GM12892 (cell line): Measurements from ENCODE around the gene ATE1.
A peak's percentile ranks its signal among the peaks of the same experiment; 100 is the strongest.

Experiments
- DNase-seq: peaks from one replicate; pipeline ENCODE4 v3.0.0; 2011; ENCODE audit not compliant: insufficient read length
- FAIRE-seq: peaks from 2 replicates; lab custom pipeline; 2011; peaks lifted over from hg19 to GRCh38; lab: Jason Lieb, UNC
- POLR2A ChIP-seq: IDR thresholded peaks from 2 replicates; pipeline ENCODE4 v1.6.1; 2011; ENCODE audit warnings: low read depth, low read length, control low read depth
- POLR2AphosphoS5 ChIP-seq: IDR thresholded peaks from 2 replicates; pipeline ENCODE4 v1.6.1; 2011; ENCODE audit warnings: low read depth, low read length, control low read depth
- TAF1 ChIP-seq: IDR thresholded peaks from 2 replicates; pipeline ENCODE4 v1.6.1; 2011; ENCODE audit warnings: low read depth, mild to moderate bottlenecking, control low read depth, low read length, borderline replicate concordance

The ATE1 gene

GRCh38 chr10:121816197-121816596 is 111.6 kb downstream of the ATE1 start:
- no peak for DNase-seq
- no peak for FAIRE-seq
- no peak for TF ChIP-seq TAF1
- no peak for TF ChIP-seq POLR2AphosphoS5
- no peak for TF ChIP-seq POLR2A

- DNase-seq (no peak), FAIRE-seq (no peak)
- TF ChIP-seq POLR2AphosphoS5 (no peak), POLR2A (no peak), TAF1 (no peak)
Observed at GRCh38 chr10:121813857-121814256, 114.0 kb downstream of the ATE1 start.

GRCh38 chr10:121813211-121813815 is 114.5 kb downstream of the ATE1 start:
- TF ChIP-seq POLR2AphosphoS5: no peak
- no peak for TF ChIP-seq TAF1
- DNase-seq: no peak
- FAIRE-seq: no peak

- no peak for FAIRE-seq
- no peak for DNase-seq
- TF ChIP-seq POLR2A: no peak
- no peak for TF ChIP-seq TAF1
- no peak for TF ChIP-seq POLR2AphosphoS5
Observed at GRCh38 chr10:121812031-121812430, 115.8 kb downstream of the ATE1 start.

GRCh38 chr10:121811386-121811785 is 116.4 kb downstream of the ATE1 start:
- no peak for DNase-seq
- TF ChIP-seq POLR2A (no peak), TAF1 (no peak), POLR2AphosphoS5 (no peak)
- FAIRE-seq: no peak

GRCh38 chr10:121808835-121809234 is 119.0 kb downstream of the ATE1 start:
- peak; percentile 14 for FAIRE-seq
- TF ChIP-seq TAF1 (no peak), POLR2A (no peak), POLR2AphosphoS5 (no peak)
- no peak for DNase-seq

GRCh38 chr10:121804460-121804859 is 123.4 kb downstream of the ATE1 start:
- DNase-seq (no peak), FAIRE-seq (no peak)
- TF ChIP-seq POLR2AphosphoS5 (no peak), TAF1 (no peak), POLR2A (no peak)

GRCh38 chr10:121803611-121804010 is 124.2 kb downstream of the ATE1 start:
- TF ChIP-seq POLR2A (no peak), POLR2AphosphoS5 (no peak), TAF1 (no peak)
- FAIRE-seq (no peak), DNase-seq (no peak)

GRCh38 chr10:121800831-121801230 is 127.0 kb downstream of the ATE1 start:
- FAIRE-seq (no peak), DNase-seq (no peak)
- TF ChIP-seq POLR2A: no peak
- no peak for TF ChIP-seq TAF1
- TF ChIP-seq POLR2AphosphoS5: no peak

GRCh38 chr10:121800146-121800545 is 127.7 kb downstream of the ATE1 start:
- FAIRE-seq: no peak
- TF ChIP-seq POLR2AphosphoS5 (no peak), POLR2A (no peak), TAF1 (no peak)
- DNase-seq: no peak

- DNase-seq: no peak
- no peak for FAIRE-seq
- TF ChIP-seq POLR2A (no peak), TAF1 (no peak), POLR2AphosphoS5 (no peak)
Observed at GRCh38 chr10:121797490-121797889, 130.3 kb downstream of the ATE1 start.

- DNase-seq (no peak), FAIRE-seq (no peak)
- TF ChIP-seq POLR2AphosphoS5: no peak
- TF ChIP-seq POLR2A: no peak
- no peak for TF ChIP-seq TAF1
Observed at GRCh38 chr10:121796342-121796741, 131.5 kb downstream of the ATE1 start.

- DNase-seq (no peak), FAIRE-seq (no peak)
- TF ChIP-seq POLR2AphosphoS5 (no peak), POLR2A (no peak), TAF1 (no peak)
Observed at GRCh38 chr10:121792198-121792597, 135.6 kb downstream of the ATE1 start.
